ENCODE measurements around the gene MTTP.

Gene MTTP

GRCh38 chr4:99642725-99643489 lies 68.3 kb downstream of the MTTP start:
- no peaks in the 10 kb centered on the region for H3F3A ChIP-seq (ENCODE audit: low read depth)
- no peaks in the 10 kb centered on the region for H3K4me1 ChIP-seq (ENCODE audit: insufficient read depth, low read length, poor library complexity, severe bottlenecking)
- H4K20me1 ChIP-seq (ENCODE audit: insufficient read depth, low read length, poor library complexity, severe bottlenecking): no peaks in the 10 kb centered on the region
- TF ChIP-seq CTCF (conservative IDR thresholded peaks at IDR 0.05; ENCODE audit: low read length) (no peak), EZH2phosphoT487 (IDR thresholded peaks at IDR 0.05; ENCODE audit: borderline replicate concordance) (no peak)
- no peak overlapping the region for H3K4me3 ChIP-seq (ENCODE audit: low read length, poor library complexity, severe bottlenecking)
- H2AFZ ChIP-seq (ENCODE audit: low read length): no peak overlapping the region
- no peak overlapping the region for H3K4me2 ChIP-seq (ENCODE audit: low read depth, low read length, poor library complexity, severe bottlenecking)
- no peaks in the 10 kb centered on the region for H3K9me3 ChIP-seq (ENCODE audit: insufficient read depth, low read depth, low read length)
- H3K9ac ChIP-seq (ENCODE audit: low read depth, low read length, poor library complexity, severe bottlenecking): no peak overlapping the region
- no peaks in the 10 kb centered on the region for H3K27me3 ChIP-seq (ENCODE audit: insufficient read depth, low read length, poor library complexity, severe bottlenecking)
- H3K9me2 ChIP-seq (replicated peaks; ENCODE audit: low read depth, low read length): no peaks in the 10 kb centered on the region
- H3K79me2 ChIP-seq (ENCODE audit: insufficient read depth, low read length): no peaks in the 10 kb centered on the region
- H3K36me3 ChIP-seq (ENCODE audit: insufficient read depth, low read length): no peaks in the 10 kb centered on the region

GRCh38 chr4:99644453-99644852 lies 69.8 kb downstream of the MTTP start:
- no peaks in the 10 kb centered on the region for H4K20me1 ChIP-seq (ENCODE audit: insufficient read depth, low read length, poor library complexity, severe bottlenecking)
- H3K27me3 ChIP-seq (ENCODE audit: insufficient read depth, low read length, poor library complexity, severe bottlenecking): no peaks in the 10 kb centered on the region
- no peaks in the 10 kb centered on the region for H3K79me2 ChIP-seq (ENCODE audit: insufficient read depth, low read length)
- H3K36me3 ChIP-seq (ENCODE audit: insufficient read depth, low read length): no peaks in the 10 kb centered on the region
- no peak overlapping the region for H3K9ac ChIP-seq (ENCODE audit: low read depth, low read length, poor library complexity, severe bottlenecking)
- H3K9me2 ChIP-seq (replicated peaks; ENCODE audit: low read depth, low read length): no peaks in the 10 kb centered on the region
- no peak overlapping the region for H2AFZ ChIP-seq (ENCODE audit: low read length)
- no peak for TF ChIP-seq CTCF (conservative IDR thresholded peaks at IDR 0.05; ENCODE audit: low read length)
- no peak overlapping the region for H3K4me3 ChIP-seq (ENCODE audit: low read length, poor library complexity, severe bottlenecking)
- no peaks in the 10 kb centered on the region for H3K9me3 ChIP-seq (ENCODE audit: insufficient read depth, low read depth, low read length)
- H3K4me2 ChIP-seq (ENCODE audit: low read depth, low read length, poor library complexity, severe bottlenecking): no peak overlapping the region
- H3K4me1 ChIP-seq (ENCODE audit: insufficient read depth, low read length, poor library complexity, severe bottlenecking): no peaks in the 10 kb centered on the region
- H3F3A ChIP-seq (ENCODE audit: low read depth): no peaks in the 10 kb centered on the region

GRCh38 chr4:99645036-99645435 lies 70.4 kb downstream of the MTTP start:
- no peaks in the 10 kb centered on the region for H3K27me3 ChIP-seq (ENCODE audit: insufficient read depth, low read length, poor library complexity, severe bottlenecking)

More at GRCh38 chr4:99645036-99645435, 70.4 kb downstream of the MTTP start:
- Histone ChIP-seq H3K9me3 (ENCODE audit: insufficient read depth, low read depth, low read length) (no peaks in the 10 kb centered on the region), H2AFZ (ENCODE audit: low read length) (no peak overlapping the region), H3K9me2 (replicated peaks; ENCODE audit: low read depth, low read length) (no peaks in the 10 kb centered on the region), H3K9ac (ENCODE audit: low read depth, low read length, poor library complexity, severe bottlenecking) (no peak overlapping the region), H4K20me1 (ENCODE audit: insufficient read depth, low read length, poor library complexity, severe bottlenecking) (no peaks in the 10 kb centered on the region), H3K36me3 (ENCODE audit: insufficient read depth, low read length) (no peaks in the 10 kb centered on the region), H3K4me1 (ENCODE audit: insufficient read depth, low read length, poor library complexity, severe bottlenecking) (no peaks in the 10 kb centered on the region), H3F3A (ENCODE audit: low read depth) (no peaks in the 10 kb centered on the region), H3K4me3 (ENCODE audit: low read length, poor library complexity, severe bottlenecking) (no peak overlapping the region), H3K4me2 (ENCODE audit: low read depth, low read length, poor library complexity, severe bottlenecking) (no peak overlapping the region), H3K79me2 (ENCODE audit: insufficient read depth, low read length) (no peaks in the 10 kb centered on the region)
- TF ChIP-seq CTCF (conservative IDR thresholded peaks at IDR 0.05; ENCODE audit: low read length) (no peak), EZH2phosphoT487 (IDR thresholded peaks at IDR 0.05; ENCODE audit: borderline replicate concordance) (no peak)
